ENCODE data around the gene STARD3. TPM values are rescaled to one million over a fixed set of nuclear protein-coding genes. Genes with fewer than 3 reads are reported as not detected.

The STARD3 gene
- polyA plus RNA-seq, 4 donors = 44.2 to 57.8 (median 47.0) TPM

GRCh38 chr17:39634384-39634871, 2.5 kb upstream of the STARD3 start:
- DNase-seq (ENCODE audit: low read depth in 4 of 4, low spot score in 2 of 4) = no peak

DNA sequence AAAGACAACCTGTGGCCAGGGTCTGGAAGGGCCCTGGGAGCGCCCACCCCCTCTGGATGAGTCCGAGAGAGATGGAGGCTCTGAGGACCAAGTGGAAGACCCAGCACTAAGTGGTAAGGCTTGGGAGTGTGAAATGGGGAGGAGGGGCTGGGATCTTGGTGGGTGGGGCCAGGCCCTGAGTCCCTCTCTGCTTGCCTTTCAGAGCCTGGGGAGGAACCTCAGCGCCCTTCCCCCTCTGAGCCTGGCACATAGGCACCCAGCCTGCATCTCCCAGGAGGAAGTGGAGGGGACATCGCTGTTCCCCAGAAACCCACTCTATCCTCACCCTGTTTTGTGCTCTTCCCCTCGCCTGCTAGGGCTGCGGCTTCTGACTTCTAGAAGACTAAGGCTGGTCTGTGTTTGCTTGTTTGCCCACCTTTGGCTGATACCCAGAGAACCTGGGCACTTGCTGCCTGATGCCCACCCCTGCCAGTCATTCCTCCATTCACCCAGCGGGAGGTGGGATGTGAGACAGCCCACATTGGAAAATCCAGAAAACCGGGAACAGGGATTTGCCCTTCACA, 1.2 kb upstream of the STARD3 start:
- no peak for DNase-seq (ENCODE audit: low read depth in 4 of 4, low spot score in 2 of 4)

DNA sequence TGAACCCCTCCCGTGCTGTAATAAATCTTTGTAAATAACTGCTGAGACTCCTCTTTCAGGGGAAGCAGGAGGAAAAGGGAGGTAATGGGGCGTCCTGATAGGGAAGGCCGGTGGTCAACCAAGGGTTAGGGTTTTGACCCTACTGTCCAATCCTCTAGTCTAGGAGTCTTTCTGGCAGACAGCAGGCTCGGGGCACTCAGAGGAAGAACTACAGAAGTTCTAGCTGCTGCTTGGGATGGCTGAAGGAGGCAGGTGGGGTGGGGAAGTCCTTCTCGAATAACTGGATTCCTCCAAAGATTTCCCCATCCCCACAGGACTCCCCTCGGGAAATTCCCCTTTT, 387 bp upstream of the STARD3 start:
- no peak for DNase-seq (ENCODE audit: low read depth in 4 of 4, low spot score in 2 of 4)

- no peak for DNase-seq (ENCODE audit: low read depth in 4 of 4, low spot score in 2 of 4)
Measured at GRCh38 chr17:39638317-39638716, 1.4 kb downstream of the STARD3 start.

- DNase-seq (ENCODE audit: low read depth in 4 of 4, low spot score in 2 of 4) = no peak
Measured at GRCh38 chr17:39639043-39639442, 2.1 kb downstream of the STARD3 start.

GRCh38 chr17:39639566-39640458, 2.9 kb downstream of the STARD3 start:
- DNase-seq (ENCODE audit: low read depth in 4 of 4, low spot score in 2 of 4) = no peak

- no peak for DNase-seq (ENCODE audit: low read depth in 4 of 4, low spot score in 2 of 4)
Measured at GRCh38 chr17:39640591-39641031, 3.7 kb downstream of the STARD3 start.

DNA sequence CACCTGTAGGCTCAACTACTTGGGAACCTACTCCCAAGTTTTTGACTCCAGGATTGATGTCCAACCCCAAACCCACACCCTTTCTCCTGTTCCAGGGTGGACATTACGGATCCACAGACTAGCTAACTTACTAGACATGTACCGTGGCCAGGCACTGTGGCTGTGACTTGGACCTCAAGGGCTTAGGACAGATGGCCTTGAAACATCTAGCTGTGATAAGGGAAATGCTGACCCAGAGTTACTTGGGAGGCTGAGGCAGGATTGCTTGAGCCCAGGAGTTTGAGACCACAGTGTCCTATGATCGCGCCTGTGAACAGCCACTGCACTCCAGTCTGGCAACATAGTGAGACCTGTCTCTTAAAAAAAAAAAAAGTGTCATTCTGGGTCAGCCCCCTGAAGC, 4.2 kb downstream of the STARD3 start:
- no peak for DNase-seq (ENCODE audit: low read depth in 4 of 4, low spot score in 2 of 4)

DNA sequence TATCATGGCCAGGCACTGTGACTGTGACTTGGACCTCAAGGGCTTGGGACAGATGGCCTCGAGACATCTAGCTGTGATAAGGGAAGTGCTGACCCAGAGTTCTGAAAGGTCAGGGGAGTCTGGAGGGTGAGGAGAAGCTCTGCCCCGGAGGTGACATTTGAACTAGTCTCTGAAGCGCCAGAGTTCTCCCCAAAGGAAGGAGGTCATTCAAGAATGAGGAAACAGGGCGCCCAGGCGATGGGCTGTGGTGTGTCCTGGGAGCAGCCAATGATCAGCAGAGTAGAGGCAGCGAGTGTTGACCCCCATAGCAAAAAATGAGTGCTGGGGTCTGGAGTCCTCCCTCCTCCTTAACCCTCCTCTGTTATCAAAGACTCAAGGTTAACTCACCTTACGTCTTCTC, 4.9 kb downstream of the STARD3 start:
- DNase-seq (ENCODE audit: low read depth in 4 of 4, low spot score in 2 of 4) = no peak

GRCh38 chr17:39642291-39643074, 5.5 kb downstream of the STARD3 start:
- DNase-seq (ENCODE audit: low read depth in 4 of 4, low spot score in 2 of 4) = no peak

- no peak for DNase-seq (ENCODE audit: low read depth in 4 of 4, low spot score in 2 of 4)
Measured at GRCh38 chr17:39643271-39643670, 6.3 kb downstream of the STARD3 start.

- no peak for DNase-seq (ENCODE audit: low read depth in 4 of 4, low spot score in 2 of 4)
Measured at GRCh38 chr17:39647256-39647655, 10.3 kb downstream of the STARD3 start.

- no peak for DNase-seq (ENCODE audit: low read depth in 4 of 4, low spot score in 2 of 4)
Measured at GRCh38 chr17:39648616-39649366, 11.8 kb downstream of the STARD3 start.

DNA sequence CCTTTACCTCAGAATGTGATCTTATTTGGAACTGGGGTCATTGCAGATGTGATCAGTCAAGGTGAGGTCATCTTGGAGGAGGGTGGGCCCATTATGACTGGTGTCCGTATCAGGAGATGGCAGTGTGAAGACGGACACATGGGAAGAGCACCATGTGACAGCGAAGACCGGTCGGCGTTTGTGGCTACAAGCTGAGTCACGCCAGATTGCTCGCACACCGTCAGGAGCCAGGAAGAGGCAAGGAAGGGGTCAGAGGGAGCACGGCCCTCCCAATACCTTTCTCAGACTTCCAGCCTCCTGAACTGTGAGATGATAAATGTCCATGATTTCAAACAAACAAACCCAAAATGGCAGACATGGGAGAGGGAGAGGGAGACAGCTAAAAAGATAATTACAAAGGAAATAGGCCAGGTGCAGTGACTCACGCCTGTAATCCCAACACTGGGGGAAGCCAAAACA, 13.2 kb downstream of the STARD3 start:
- DNase-seq (ENCODE audit: low read depth in 4 of 4, low spot score in 2 of 4) = no peak

- no peak for DNase-seq (ENCODE audit: low read depth in 4 of 4, low spot score in 2 of 4)
Measured at GRCh38 chr17:39651923-39652586, 15.1 kb downstream of the STARD3 start.

GRCh38 chr17:39652587-39653315, 15.8 kb downstream of the STARD3 start:
- DNase-seq (ENCODE audit: low read depth in 4 of 4, low spot score in 2 of 4) = no peak

DNA sequence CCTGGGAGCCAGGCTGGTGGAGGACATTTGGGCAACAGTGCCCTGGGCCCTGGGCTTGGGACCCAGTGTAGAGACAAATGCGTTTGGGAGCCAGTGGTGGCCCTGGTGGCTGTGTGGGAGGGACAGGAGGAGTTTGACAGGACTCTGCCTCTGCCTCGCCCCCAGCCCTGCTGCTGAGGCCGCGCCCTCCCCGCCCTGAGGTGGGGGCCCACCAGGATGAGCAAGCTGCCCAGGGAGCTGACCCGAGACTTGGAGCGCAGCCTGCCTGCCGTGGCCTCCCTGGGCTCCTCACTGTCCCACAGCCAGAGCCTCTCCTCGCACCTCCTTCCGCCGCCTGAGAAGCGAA, 16.3 kb downstream of the STARD3 start:
- no peak for DNase-seq (ENCODE audit: low read depth in 4 of 4, low spot score in 2 of 4)

- DNase-seq (ENCODE audit: low read depth in 4 of 4, low spot score in 2 of 4) = no peak
Measured at GRCh38 chr17:39653662-39654331, 16.9 kb downstream of the STARD3 start.

DNA sequence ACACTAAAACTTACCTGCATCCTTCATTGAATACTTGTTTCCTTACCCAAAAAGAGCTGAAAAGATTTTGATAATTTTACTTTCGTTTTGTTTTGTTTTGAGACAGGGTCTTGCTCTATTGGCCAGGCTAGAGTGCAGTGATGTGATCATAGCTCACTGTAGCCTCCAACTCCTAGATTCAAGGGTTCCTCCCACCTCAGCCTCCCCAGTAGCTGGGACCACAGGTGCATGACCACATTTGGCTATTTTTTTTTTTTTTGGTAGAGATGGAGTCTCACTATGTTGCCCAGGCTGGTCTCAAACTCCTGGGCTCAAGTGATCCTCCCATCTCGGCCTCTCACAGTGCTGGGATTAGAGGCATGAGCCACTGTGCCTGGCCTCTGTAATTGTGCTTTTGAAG, 18.2 kb downstream of the STARD3 start:
- no peak for DNase-seq (ENCODE audit: low read depth in 4 of 4, low spot score in 2 of 4)

All from left renal cortex interstitium (tissue), 4 donors.